H9 (cell line): ENCODE data around the gene PPM1M. TPM values are rescaled to one million over a fixed set of nuclear protein-coding genes. Genes with fewer than 3 reads are reported as not detected.

Experiments used
- DNase-seq: peaks from one replicate; pipeline ENCODE4 v3.0.0-alpha.2; 2017
- H2AFZ ChIP-seq: one replicate; pipeline ENCODE4 v1.6.1; 2013; ENCODE audit warnings: mild to moderate bottlenecking, low read length, control low read depth, moderate library complexity
- H2AK5ac ChIP-seq: 2 replicates; pipeline ENCODE4 v1.6.1; 2013; ENCODE audit warnings: low read length, control low read depth, mixed read lengths; ENCODE audit not compliant: insufficient read length
- H2BK120ac ChIP-seq: one replicate; pipeline ENCODE4 v1.6.1; 2013; ENCODE audit warnings: low read depth, mild to moderate bottlenecking, low read length, control low read depth, inconsistent platforms; ENCODE audit not compliant: poor library complexity, severe bottlenecking
- H2BK12ac ChIP-seq: 2 replicates; pipeline ENCODE4 v1.6.1; 2013; ENCODE audit warnings: low read length, control low read depth, mixed read lengths, low read depth; ENCODE audit not compliant: insufficient read length
- H2BK15ac ChIP-seq: 2 replicates; pipeline ENCODE4 v1.6.1; 2013; ENCODE audit warnings: low read depth, low read length, control low read depth
- H2BK20ac ChIP-seq: one replicate; pipeline ENCODE4 v1.6.1; 2013; ENCODE audit warnings: low read depth, mild to moderate bottlenecking, low read length, control low read depth, inconsistent platforms; ENCODE audit not compliant: poor library complexity, severe bottlenecking
- H2BK5ac ChIP-seq: 2 replicates; pipeline ENCODE4 v1.6.1; 2013; ENCODE audit warnings: low read length, control low read depth, mixed read lengths; ENCODE audit not compliant: insufficient read length
- H3K14ac ChIP-seq: 2 replicates; pipeline ENCODE4 v1.6.1; 2013; ENCODE audit warnings: low read length, control low read depth; ENCODE audit not compliant: insufficient read depth
- H3K18ac ChIP-seq: 2 replicates; pipeline ENCODE4 v1.6.1; 2013; ENCODE audit warnings: low read depth, mild to moderate bottlenecking, mixed read lengths, low read length, control low read depth; ENCODE audit not compliant: insufficient read length
- H3K23ac ChIP-seq: 2 replicates; pipeline ENCODE4 v1.6.1; 2013; ENCODE audit warnings: low read length, control low read depth, mixed read lengths, low read depth; ENCODE audit not compliant: insufficient read length
- H3K23me2 ChIP-seq: 2 replicates; pipeline ENCODE4 v1.6.1; 2013; ENCODE audit warnings: low read depth, mild to moderate bottlenecking, mixed read lengths, low read length, control low read depth; ENCODE audit not compliant: insufficient read length, poor library complexity, severe bottlenecking
- H3K27ac ChIP-seq: 2 replicates; pipeline ENCODE4 v1.5.1; 2013; ENCODE audit warnings: low read length, control low read depth, mixed read lengths, low read depth; ENCODE audit not compliant: insufficient read length
- H3K27me3 ChIP-seq: 2 replicates; pipeline ENCODE4 v1.6.1; 2013; ENCODE audit warnings: low read length, control low read depth, inconsistent platforms; ENCODE audit not compliant: insufficient read depth
- H3K4ac ChIP-seq: 2 replicates; pipeline ENCODE4 v1.6.1; 2013; ENCODE audit warnings: low read depth, mild to moderate bottlenecking, control low read depth, inconsistent platforms, low read length, moderate library complexity
- H3K4me1 ChIP-seq: 2 replicates; pipeline ENCODE4 v1.6.1; 2013; ENCODE audit warnings: low read length, control low read depth, inconsistent platforms; ENCODE audit not compliant: insufficient read depth
- H3K4me2 ChIP-seq: 2 replicates; pipeline ENCODE4 v1.6.1; 2013; ENCODE audit warnings: low read length, control low read depth, mixed read lengths; ENCODE audit not compliant: insufficient read length, insufficient read depth
- H3K56ac ChIP-seq: 2 replicates; pipeline ENCODE4 v1.6.1; 2013; ENCODE audit warnings: low read depth, mild to moderate bottlenecking, mixed read lengths, low read length, control low read depth; ENCODE audit not compliant: insufficient read length
- H3K79me1 ChIP-seq: 2 replicates; pipeline ENCODE4 v1.6.1; 2013; ENCODE audit warnings: low read depth, mild to moderate bottlenecking, moderate library complexity, low read length, control low read depth, inconsistent platforms; ENCODE audit not compliant: insufficient read depth, poor library complexity, severe bottlenecking
- H3K79me2 ChIP-seq: 2 replicates; pipeline ENCODE4 v1.6.1; 2013; ENCODE audit warnings: low read length, control low read depth, inconsistent platforms; ENCODE audit not compliant: insufficient read depth
- H3K9ac ChIP-seq: 2 replicates; pipeline ENCODE4 v1.6.1; 2013; ENCODE audit warnings: low read length, control low read depth, mixed read lengths; ENCODE audit not compliant: insufficient read length; ENCODE audit errors: extremely low read depth
- H3K9me3 ChIP-seq: one replicate; pipeline ENCODE4 v1.6.1; 2013; ENCODE audit warnings: low read depth, low read length, inconsistent platforms; ENCODE audit not compliant: control insufficient read depth
- H3T11ph ChIP-seq: one replicate; pipeline ENCODE4 v1.6.1; 2013; ENCODE audit warnings: mild to moderate bottlenecking, low read length, control low read depth, inconsistent platforms
- H4K20me1 ChIP-seq: one replicate; pipeline ENCODE4 v1.6.1; 2013; ENCODE audit not compliant: control insufficient read depth, insufficient read length, insufficient read depth
- H4K5ac ChIP-seq: 2 replicates; pipeline ENCODE4 v1.6.1; 2013; ENCODE audit warnings: low read depth, mild to moderate bottlenecking, mixed read lengths, low read length, control low read depth; ENCODE audit not compliant: insufficient read length
- H4K8ac ChIP-seq: replicated peaks from 2 replicates; pipeline ENCODE4 v1.6.1; 2013; ENCODE audit warnings: low read length, control low read depth, mixed read lengths, low read depth; ENCODE audit not compliant: insufficient read length
- H4K91ac ChIP-seq: 2 replicates; pipeline ENCODE4 v1.6.1; 2013; ENCODE audit warnings: low read depth, mild to moderate bottlenecking, moderate library complexity, mixed read lengths, low read length, control low read depth; ENCODE audit not compliant: insufficient read length
- H3K27ac Mint-ChIP-seq, 3 experiments: 2 replicates in 2 of 3; 3 replicates in 1 of 3; pipeline ENCODE4 v1.8.0; 2020 to 2021; ENCODE audit warnings: mixed read lengths in 3 of 3, mild to moderate bottlenecking in 1 of 3, moderate library complexity in 1 of 3
- H3K27me3 Mint-ChIP-seq: 2 replicates; pipeline ENCODE4 v1.8.0; 2021; ENCODE audit warnings: low read depth, mild to moderate bottlenecking, moderate library complexity, mixed read lengths
- H3K36me3 Mint-ChIP-seq, 3 experiments: 2 replicates in 2 of 3; 3 replicates in 1 of 3; pipeline ENCODE4 v1.8.0; 2020 to 2021; ENCODE audit warnings: low read depth in 3 of 3, mixed read lengths in 3 of 3; ENCODE audit not compliant: insufficient read depth in 1 of 3
- H3K4me1 Mint-ChIP-seq, 2 experiments: 2 replicates each; pipeline ENCODE4 v1.8.0; 2020; ENCODE audit warnings: mixed read lengths in 2 of 2
- H3K4me3 Mint-ChIP-seq, 2 experiments: 2 replicates in 1 of 2; 3 replicates in 1 of 2; pipeline ENCODE4 v1.8.0; 2020 to 2021; ENCODE audit warnings: mild to moderate bottlenecking in 2 of 2, mixed read lengths in 2 of 2, moderate library complexity in 1 of 2
- H3K9me3 Mint-ChIP-seq, 2 experiments: 2 replicates in 1 of 2; 3 replicates in 1 of 2; pipeline ENCODE4 v1.8.0; 2020; ENCODE audit warnings: mild to moderate bottlenecking in 2 of 2, mixed read lengths in 2 of 2, moderate library complexity in 1 of 2
- CTCF ChIP-seq: fragments of 200-600 bp; sonication (generic); conservative IDR thresholded peaks from 3 replicates; pipeline ENCODE4 v1.8.0; 2021; ENCODE audit warnings: antibody characterized with exemption, mild to moderate bottlenecking
- WGBS: extraction: QIAGEN DNeasy Blood & Tissue Kit; methylation state at CpG from one replicate; pipeline ENCODE4 v1.1.7; 2013; ENCODE audit warnings: missing lambda C conversion rate, low lambda C conversion rate, mixed read lengths; ENCODE audit not compliant: insufficient read length; ENCODE audit errors: extremely low coverage; 5-methylcytosine and 5-hydroxymethylcytosine counted together
- total RNA-seq: library from RNA; stranded (reverse); gene quantifications from 2 replicates; pipeline ENCODE4 v1.2.1, GENCODE V29; 2021

Gene PPM1M
- total RNA-seq, 1 experiment from 2014 or later = 7.4 TPM

DNA sequence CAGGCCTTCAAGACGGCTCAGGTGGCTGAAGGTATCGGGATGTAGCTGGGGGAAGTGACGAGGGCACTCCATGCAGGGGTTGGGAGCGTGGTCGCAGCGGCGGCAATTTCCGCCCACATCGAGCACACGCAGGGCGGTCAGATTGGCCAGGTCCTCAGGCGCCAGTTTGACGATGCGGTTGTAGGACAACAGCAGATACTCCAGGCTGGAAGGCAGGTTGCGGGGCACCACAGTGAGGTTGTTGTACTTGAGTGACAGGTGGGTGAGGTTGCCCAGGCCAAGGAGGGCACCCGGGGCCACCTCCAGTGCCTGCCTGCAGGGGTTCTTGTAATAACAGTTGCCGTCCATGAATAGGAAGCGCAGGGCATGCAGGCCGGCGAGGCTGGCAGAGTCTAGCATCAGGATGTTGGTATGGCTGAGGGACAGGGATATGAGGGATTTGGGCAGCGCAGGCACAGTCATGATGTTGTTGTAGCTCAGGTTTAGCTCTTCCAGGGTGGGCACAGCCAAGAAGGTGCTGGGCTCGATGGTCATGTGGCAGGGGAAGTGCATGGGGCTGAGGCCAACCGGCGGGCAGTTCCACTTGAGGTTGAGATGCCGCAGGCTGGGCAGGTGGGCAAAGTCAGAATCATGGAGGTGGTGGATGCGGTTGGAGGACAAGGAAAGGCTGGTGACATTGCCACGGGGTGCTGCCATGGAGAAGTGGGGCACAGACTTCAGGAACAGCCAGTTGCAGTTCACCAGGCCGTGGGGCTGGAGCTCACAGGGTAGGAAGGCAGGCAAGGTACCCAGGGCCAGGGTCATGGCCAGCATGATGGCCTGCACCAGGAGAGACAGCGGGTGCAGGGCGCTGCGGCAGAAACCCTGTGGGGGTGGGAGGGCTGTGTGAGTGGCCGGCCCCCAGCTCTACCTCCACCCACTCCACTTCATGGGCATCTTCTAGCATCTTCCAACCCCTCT, 21.8 kb upstream of the PPM1M start:
- Histone ChIP-seq H3K14ac (no peak overlapping the region), H2BK20ac (no peak overlapping the region), H3K27me3 (no peaks in the 10 kb centered on the region), H3K4me2 (no peak overlapping the region), H4K8ac (no peak overlapping the region), H2AK5ac (no peak overlapping the region), H3K79me1 (no peaks in the 10 kb centered on the region), H3K18ac (no peak overlapping the region), H3K23ac (no peak overlapping the region), H3K4me1 (no peaks in the 10 kb centered on the region), H3K27ac (no peak overlapping the region), H3K23me2 (no peaks in the 10 kb centered on the region), H2AFZ (no peak overlapping the region), H3K9ac (no peak overlapping the region), H3K56ac (no peak overlapping the region), H2BK15ac (no peak overlapping the region), H2BK12ac (no peak overlapping the region), H4K5ac (no peak overlapping the region), H4K91ac (no peak overlapping the region), H4K20me1 (no peaks in the 10 kb centered on the region), H2BK120ac (no peak overlapping the region), H3K9me3 (no peaks in the 10 kb centered on the region), H2BK5ac (no peak overlapping the region), H3T11ph (no peak overlapping the region), H3K4ac (no peak overlapping the region), H3K79me2 (no peaks in the 10 kb centered on the region)
- Mint-ChIP-seq H3K36me3 (no peaks in the 10 kb centered on the region; a peak in 1 of 7 replicates), H3K27ac (peak overlapping the region in 2 of 3 experiments; percentile 46 to 84; a peak in 3 of 7 replicates), H3K4me1 (peaks cover 0 to 23% of the 10 kb centered on the region in 2 experiments; a peak in 3 of 4 replicates), H3K4me3 (no peak overlapping the region; a peak in 2 of 5 replicates), H3K9me3 (no peaks in the 10 kb centered on the region; a peak in 2 of 5 replicates), H3K27me3 (no peaks in the 10 kb centered on the region; the same call in none of the 2 replicates)
- TF ChIP-seq CTCF = no peak
- DNase-seq = peak; percentile 16
- no CpG with 5 or more reads among the region's 32 CpGs for WGBS
